HL-60/S4 (cell line): ENCODE measurements around the gene SMAD3.
"Not testable (repeated sequence)": the region's sequence is repeated elsewhere in the genome, so short reads cannot be mapped to it uniquely, and the experiment has no call there.

Experiments used
- in situ Hi-C: fragments of 300-500 bp; cut with MboI; formaldehyde crosslinking; loops from 2 replicates; pipeline ENCODE4 v1.14.3; 2022; ENCODE audit warnings: low sequenced_read_pairs

Gene SMAD3

GRCh38 chr15:67065531-67066005, at the start of gene SMAD3:
TSS of gene SMAD3 (plus strand) at chr15:67065602. CDS start at chr15:67066155, 553 bp downstream.
- in situ Hi-C loops = no loop called here

- in situ Hi-C loops = no loop called here
Observed at GRCh38 chr15:67017311-67017710, 48.1 kb upstream of the SMAD3 start.

- in situ Hi-C loops = no loop called here
Observed at GRCh38 chr15:67018026-67018425, 47.4 kb upstream of the SMAD3 start.

- in situ Hi-C loops = no loop called here
Observed at GRCh38 chr15:67018441-67018840, 47.0 kb upstream of the SMAD3 start.

- in situ Hi-C loops = no loop called here
Observed at GRCh38 chr15:67019069-67019468, 46.3 kb upstream of the SMAD3 start.

GRCh38 chr15:67019884-67020520, 45.4 kb upstream of the SMAD3 start:
- in situ Hi-C loops = no loop called here

- in situ Hi-C loops = not testable (repeated sequence)
Observed at GRCh38 chr15:67020668-67021067, 44.7 kb upstream of the SMAD3 start.

GRCh38 chr15:67021455-67021854, 43.9 kb upstream of the SMAD3 start:
- in situ Hi-C loops = no loop called here

- in situ Hi-C loops = no loop called here
Observed at GRCh38 chr15:67022587-67023105, 42.8 kb upstream of the SMAD3 start.

- in situ Hi-C loops = no loop called here
Observed at GRCh38 chr15:67023517-67024313, 41.7 kb upstream of the SMAD3 start.

- in situ Hi-C loops = no loop called here
Observed at GRCh38 chr15:67024314-67024997, 40.9 kb upstream of the SMAD3 start.

- in situ Hi-C loops = no loop called here
Observed at GRCh38 chr15:67024998-67025368, 40.4 kb upstream of the SMAD3 start.

GRCh38 chr15:67025719-67026609, 39.4 kb upstream of the SMAD3 start:
- in situ Hi-C loops = no loop called here

GRCh38 chr15:67026610-67026967, 38.8 kb upstream of the SMAD3 start:
- in situ Hi-C loops = no loop called here

GRCh38 chr15:67028440-67028839, 37.0 kb upstream of the SMAD3 start:
- in situ Hi-C loops = not testable (repeated sequence)

- in situ Hi-C loops = no loop called here
Observed at GRCh38 chr15:67030036-67030762, 35.2 kb upstream of the SMAD3 start.

GRCh38 chr15:67031331-67031730, 34.1 kb upstream of the SMAD3 start:
- in situ Hi-C loops = no loop called here

GRCh38 chr15:67032608-67033007, 32.8 kb upstream of the SMAD3 start:
- in situ Hi-C loops = no loop called here

GRCh38 chr15:67033012-67033411, 32.4 kb upstream of the SMAD3 start:
- in situ Hi-C loops = no loop called here

GRCh38 chr15:67033571-67034044, 31.8 kb upstream of the SMAD3 start:
- in situ Hi-C loops = no loop called here
